ENCODE results near the gene CORO2B.

The CORO2B gene

GRCh38 chr15:68651916-68652525 lies 73.2 kb downstream of the CORO2B start:
- FAIRE-seq, result no peak

GRCh38 chr15:68653031-68653635 lies 74.3 kb downstream of the CORO2B start:
- no peak for FAIRE-seq

GRCh38 chr15:68653801-68654200 lies 75.0 kb downstream of the CORO2B start:
- no peak for FAIRE-seq

GRCh38 chr15:68654786-68655560 lies 76.2 kb downstream of the CORO2B start:
- FAIRE-seq, result no peak

GRCh38 chr15:68655686-68656437 lies 77.1 kb downstream of the CORO2B start:
- FAIRE-seq, result no peak

GRCh38 chr15:68656438-68656739 lies 77.6 kb downstream of the CORO2B start:
- FAIRE-seq, result no peak

GRCh38 chr15:68658151-68658550 lies 79.4 kb downstream of the CORO2B start:
- no peak for FAIRE-seq

GRCh38 chr15:68658641-68659358 lies 80.0 kb downstream of the CORO2B start:
- FAIRE-seq, result no peak

GRCh38 chr15:68663526-68663925 lies 84.7 kb downstream of the CORO2B start:
- FAIRE-seq, result no peak

- FAIRE-seq, result no peak
Observed at GRCh38 chr15:68666120-68666811, 87.5 kb downstream of the CORO2B start.

GRCh38 chr15:68666812-68667450 lies 88.1 kb downstream of the CORO2B start:
- no peak for FAIRE-seq

- no peak for FAIRE-seq
Observed at GRCh38 chr15:68667800-68668625, 89.2 kb downstream of the CORO2B start.

- FAIRE-seq, result no peak
Observed at GRCh38 chr15:68668926-68669600, 90.3 kb downstream of the CORO2B start.

GRCh38 chr15:68672251-68672650 lies 93.5 kb downstream of the CORO2B start:
- no peak for FAIRE-seq

GRCh38 chr15:68672781-68673205 lies 94.0 kb downstream of the CORO2B start:
- FAIRE-seq, result no peak

GRCh38 chr15:68674975-68675374 lies 96.2 kb downstream of the CORO2B start:
- no peak for FAIRE-seq

- no peak for FAIRE-seq
Observed at GRCh38 chr15:68676011-68676605, 97.3 kb downstream of the CORO2B start.

- no peak for FAIRE-seq
Observed at GRCh38 chr15:68676926-68677325, 98.1 kb downstream of the CORO2B start.

GRCh38 chr15:68677996-68678395 lies 99.2 kb downstream of the CORO2B start:
- FAIRE-seq, result no peak

GRCh38 chr15:68678746-68679145 lies 100.0 kb downstream of the CORO2B start:
- FAIRE-seq, result no peak
